ENCODE measurements around the gene SLC7A6OS.

GRCh38 chr16:68345958-68346635 is 35.4 kb upstream of the SLC7A6OS start:
- no peak for TF ChIP-seq CTCF (conservative IDR thresholded peaks at IDR 0.05; ENCODE audit: low read length)
- TF ChIP-seq EZH2phosphoT487 (IDR thresholded peaks at IDR 0.05; ENCODE audit: borderline replicate concordance, low read depth, low read length): no peak

Measured in OCI-LY7 (cell line).